ENCODE measurements around the gene ETV3L.

DNA sequence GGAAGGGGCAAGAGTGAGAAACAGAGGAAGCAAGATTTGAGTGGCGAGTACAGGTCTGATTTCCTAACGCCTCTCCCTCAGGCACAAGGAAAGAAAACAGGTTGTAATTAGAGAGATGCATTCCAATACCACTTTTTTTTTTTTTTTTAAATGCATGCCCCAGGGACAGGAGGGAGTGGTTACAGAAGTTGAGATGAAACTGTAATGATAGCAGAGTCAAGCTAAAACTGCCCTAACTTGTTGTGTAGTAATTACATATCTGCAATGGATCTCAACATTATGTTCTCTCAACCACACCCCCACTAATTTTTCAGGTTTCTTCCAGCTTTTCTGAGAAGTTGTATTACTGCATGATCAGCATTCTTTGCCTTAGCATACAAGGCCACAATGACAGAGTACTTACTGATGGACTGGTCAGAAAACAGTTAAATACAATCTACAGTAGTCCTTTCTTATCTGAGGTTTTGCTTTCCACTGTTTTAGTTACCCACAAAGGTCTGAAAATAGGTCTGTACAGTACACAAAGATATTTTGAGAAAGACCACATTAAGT is 33.1 kb upstream of the ETV3L start:
- TF ChIP-seq, protein P1, sequence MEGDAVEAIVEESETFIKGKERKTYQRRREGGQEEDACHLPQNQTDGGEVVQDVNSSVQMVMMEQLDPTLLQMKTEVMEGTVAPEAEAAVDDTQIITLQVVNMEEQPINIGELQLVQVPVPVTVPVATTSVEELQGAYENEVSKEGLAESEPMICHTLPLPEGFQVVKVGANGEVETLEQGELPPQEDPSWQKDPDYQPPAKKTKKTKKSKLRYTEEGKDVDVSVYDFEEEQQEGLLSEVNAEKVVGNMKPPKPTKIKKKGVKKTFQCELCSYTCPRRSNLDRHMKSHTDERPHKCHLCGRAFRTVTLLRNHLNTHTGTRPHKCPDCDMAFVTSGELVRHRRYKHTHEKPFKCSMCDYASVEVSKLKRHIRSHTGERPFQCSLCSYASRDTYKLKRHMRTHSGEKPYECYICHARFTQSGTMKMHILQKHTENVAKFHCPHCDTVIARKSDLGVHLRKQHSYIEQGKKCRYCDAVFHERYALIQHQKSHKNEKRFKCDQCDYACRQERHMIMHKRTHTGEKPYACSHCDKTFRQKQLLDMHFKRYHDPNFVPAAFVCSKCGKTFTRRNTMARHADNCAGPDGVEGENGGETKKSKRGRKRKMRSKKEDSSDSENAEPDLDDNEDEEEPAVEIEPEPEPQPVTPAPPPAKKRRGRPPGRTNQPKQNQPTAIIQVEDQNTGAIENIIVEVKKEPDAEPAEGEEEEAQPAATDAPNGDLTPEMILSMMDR (IDR thresholded peaks at IDR 0.05; ENCODE audit: borderline replicate concordance, extremely low read depth, low read length, poor library complexity, severe bottlenecking): no peak
- TF ChIP-seq EZH2 (IDR thresholded peaks at IDR 0.05; ENCODE audit: borderline replicate concordance, low read depth, low read length, severe bottlenecking): no peak

Measured in DND-41 (cell line).